ENCODE data around the gene MTUS2. TPM values are rescaled to one million over a fixed set of nuclear protein-coding genes. Genes with fewer than 3 reads are reported as not detected.

The MTUS2 gene
- total RNA-seq, 2 donors from 2014 or later, result 0.02 TPM; not detected in 1

DNA sequence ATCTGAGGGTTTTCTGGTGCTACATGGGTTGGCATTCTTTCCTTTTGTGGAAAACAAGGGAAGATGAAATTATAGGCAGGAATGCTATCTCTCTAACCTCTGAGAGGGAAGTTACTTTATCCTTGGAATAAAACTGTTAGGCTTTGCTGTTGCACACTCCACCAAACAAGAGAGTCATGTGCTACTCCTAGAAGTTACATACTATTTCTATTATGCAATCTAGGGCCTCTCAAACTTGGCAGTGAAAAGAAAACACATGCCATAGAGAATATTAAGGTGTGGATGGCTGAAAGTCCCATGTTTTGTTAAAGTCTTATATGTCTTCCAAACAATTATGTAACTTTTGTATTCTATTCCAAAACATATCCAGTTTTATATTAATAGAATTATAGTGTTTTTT lies 407.4 kb downstream of the MTUS2 start:
- DNase-seq (no peak), ATAC-seq (replicated peaks in 1 of 2) (no peak)
- H3K27me3 Mint-ChIP-seq (ENCODE audit: low read depth), result no peaks in the 10 kb centered on the region
- no peaks in the 10 kb centered on the region for H3K36me3 Mint-ChIP-seq (ENCODE audit: insufficient read depth in 2 of 2)
- no peak overlapping the region for H3K4me3 Mint-ChIP-seq
- no peaks in the 10 kb centered on the region for H3K4me1 Mint-ChIP-seq (ENCODE audit: low read depth)
- no peak overlapping the region for H3K27ac Mint-ChIP-seq
- H3K9me3 Mint-ChIP-seq, result no peaks in the 10 kb centered on the region

DNA sequence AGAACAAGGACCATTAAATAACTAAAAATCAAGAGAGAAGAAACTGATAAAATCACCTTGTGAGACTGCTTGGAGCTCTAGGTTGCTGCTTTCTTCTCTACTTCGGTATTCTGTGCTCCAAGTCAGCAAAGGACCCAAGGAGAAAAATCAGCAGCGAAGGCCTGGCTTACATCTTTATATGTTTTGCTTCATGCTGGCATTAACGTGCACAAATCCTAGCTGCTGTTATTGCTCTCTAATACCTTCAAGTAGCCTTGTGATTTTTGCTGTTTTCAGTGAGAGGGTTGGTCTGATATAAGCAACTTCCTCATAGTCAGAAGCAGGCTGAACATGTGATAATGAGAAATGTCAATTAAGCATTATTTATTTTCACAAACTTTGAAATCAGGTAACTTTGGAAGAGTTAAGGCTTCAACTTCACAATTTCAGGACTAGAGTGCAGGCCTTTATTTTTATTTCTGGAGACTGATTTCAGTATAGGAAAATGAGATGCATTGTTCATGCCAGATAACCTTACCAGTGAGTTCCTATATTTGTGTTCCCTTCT lies 410.2 kb downstream of the MTUS2 start:
- no peaks in the 10 kb centered on the region for H3K9me3 Mint-ChIP-seq
- DNase-seq (no peak), ATAC-seq (replicated peaks in 1 of 2) (no peak)
- no peaks in the 10 kb centered on the region for H3K4me1 Mint-ChIP-seq (ENCODE audit: low read depth)
- no peaks in the 10 kb centered on the region for H3K27me3 Mint-ChIP-seq (ENCODE audit: low read depth)
- no peak overlapping the region for H3K27ac Mint-ChIP-seq
- H3K4me3 Mint-ChIP-seq, result no peak overlapping the region
- H3K36me3 Mint-ChIP-seq (ENCODE audit: insufficient read depth in 2 of 2), result no peaks in the 10 kb centered on the region

DNA sequence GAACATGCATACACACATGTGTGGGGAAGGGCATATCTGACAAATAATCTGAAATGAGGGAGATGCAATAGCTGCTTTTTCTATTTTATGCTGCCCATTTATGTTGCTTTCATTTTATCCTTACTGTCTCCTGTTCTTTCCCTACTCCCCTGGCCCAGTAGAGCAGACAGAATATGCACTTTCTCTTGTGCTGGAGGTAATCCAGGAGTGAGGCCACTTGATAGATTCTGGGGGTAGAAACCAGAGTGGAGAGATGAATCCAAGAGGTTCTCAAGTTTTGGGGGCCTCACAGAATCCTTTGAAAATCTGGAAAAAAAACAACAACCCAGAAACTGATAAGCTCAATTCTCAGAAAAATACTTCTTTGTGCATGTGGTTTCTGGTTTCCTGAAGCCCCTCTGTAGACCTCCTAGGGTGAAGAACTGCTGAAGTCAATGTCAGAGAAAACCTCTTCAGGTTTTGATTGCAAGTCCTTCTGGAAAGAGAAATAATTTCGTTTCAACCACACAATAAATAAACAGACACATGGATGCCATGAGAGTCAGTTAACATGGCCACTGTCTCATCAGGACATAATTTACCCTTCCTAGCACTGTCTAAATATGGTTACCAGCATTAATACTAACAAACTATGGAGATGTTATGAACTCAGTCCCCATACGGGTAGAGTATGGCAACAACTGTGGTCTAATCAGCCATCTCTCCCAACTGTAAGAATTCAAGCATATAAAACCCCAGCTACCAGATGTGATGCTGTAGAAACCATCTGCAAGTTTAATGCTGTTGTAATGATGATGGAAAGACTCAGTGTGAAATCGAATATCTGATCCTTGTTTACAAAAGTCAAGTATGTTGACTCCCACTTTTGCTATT lies 419.8 kb downstream of the MTUS2 start:
- Mint-ChIP-seq H3K36me3 (ENCODE audit: insufficient read depth in 2 of 2) (no peaks in the 10 kb centered on the region), H3K4me3 (no peak overlapping the region), H3K9me3 (peaks cover 0 to 10% of the 10 kb centered on the region in 2 donors), H3K27me3 (ENCODE audit: low read depth) (no peaks in the 10 kb centered on the region), H3K27ac (no peak overlapping the region), H3K4me1 (ENCODE audit: low read depth) (no peaks in the 10 kb centered on the region)
- DNase-seq (no peak), ATAC-seq (replicated peaks in 1 of 2) (no peak)

DNA sequence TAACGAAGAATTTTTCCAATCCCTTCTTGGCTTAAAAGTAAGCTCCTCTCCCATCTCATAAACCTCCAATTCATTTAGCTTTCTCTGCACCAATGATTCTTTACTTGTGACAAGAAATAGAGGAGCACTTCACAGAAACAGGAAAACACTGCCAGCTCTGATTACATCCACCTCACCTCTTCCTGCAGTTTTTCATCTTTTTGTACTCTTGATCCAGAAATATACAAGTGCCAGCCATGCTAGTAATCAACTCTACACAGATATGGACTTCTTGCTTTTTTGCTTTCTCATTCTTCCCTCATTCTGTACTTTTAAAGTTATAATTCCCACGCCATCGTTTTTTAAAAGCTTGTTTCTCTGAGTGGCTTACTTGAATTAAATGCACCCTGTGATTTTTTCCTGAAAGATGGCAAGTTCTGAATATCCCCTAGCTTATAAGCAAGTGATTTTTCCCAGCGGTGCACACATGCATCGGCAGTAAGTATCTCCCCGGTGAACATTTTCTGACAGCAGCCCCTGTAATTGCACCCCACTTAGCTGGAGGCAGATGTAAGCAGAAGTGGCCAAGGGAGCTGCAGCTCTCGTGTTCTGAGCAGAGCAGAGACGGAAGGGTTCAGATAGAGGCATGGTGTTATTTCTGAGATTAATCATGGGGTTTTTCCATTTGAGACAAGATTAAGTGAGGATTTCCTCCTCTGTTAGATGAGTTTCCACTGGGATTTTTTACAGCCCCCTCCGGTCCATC lies 434.7 kb downstream of the MTUS2 start:
- Mint-ChIP-seq H3K36me3 (ENCODE audit: insufficient read depth in 2 of 2) (no peaks in the 10 kb centered on the region), H3K27me3 (ENCODE audit: low read depth) (peaks cover 13% of the 10 kb centered on the region), H3K4me3 (no peak overlapping the region), H3K9me3 (no peaks in the 10 kb centered on the region), H3K27ac (no peak overlapping the region), H3K4me1 (ENCODE audit: low read depth) (no peaks in the 10 kb centered on the region)
- no peak for ATAC-seq (replicated peaks in 1 of 2)
- DNase-seq, result no peak

DNA sequence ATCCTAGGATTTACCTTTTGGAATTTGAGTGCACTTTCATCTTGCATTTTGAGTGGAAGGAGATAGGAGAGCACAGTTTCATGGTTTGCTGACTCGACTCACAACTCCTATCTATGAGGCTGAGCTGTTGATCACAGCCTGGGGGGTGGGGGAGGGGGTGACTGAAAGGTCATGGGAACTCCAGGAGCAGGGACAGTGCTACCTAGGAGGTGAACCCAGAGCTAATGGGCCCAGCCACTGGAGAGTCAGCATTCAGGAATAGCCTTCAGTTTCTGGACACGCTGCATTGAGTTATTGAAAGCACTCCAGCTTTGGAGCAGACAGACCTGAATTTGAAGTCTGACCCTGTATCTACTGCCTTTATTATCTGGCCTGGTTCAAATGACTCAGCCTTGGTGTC lies 435.4 kb downstream of the MTUS2 start:
- DNase-seq (no peak), ATAC-seq (replicated peaks in 1 of 2) (no peak)
- Mint-ChIP-seq H3K4me3 (no peak overlapping the region), H3K4me1 (ENCODE audit: low read depth) (no peaks in the 10 kb centered on the region), H3K27me3 (ENCODE audit: low read depth) (peaks cover 13% of the 10 kb centered on the region), H3K36me3 (ENCODE audit: insufficient read depth in 2 of 2) (no peaks in the 10 kb centered on the region), H3K27ac (no peak overlapping the region), H3K9me3 (no peaks in the 10 kb centered on the region)

DNA sequence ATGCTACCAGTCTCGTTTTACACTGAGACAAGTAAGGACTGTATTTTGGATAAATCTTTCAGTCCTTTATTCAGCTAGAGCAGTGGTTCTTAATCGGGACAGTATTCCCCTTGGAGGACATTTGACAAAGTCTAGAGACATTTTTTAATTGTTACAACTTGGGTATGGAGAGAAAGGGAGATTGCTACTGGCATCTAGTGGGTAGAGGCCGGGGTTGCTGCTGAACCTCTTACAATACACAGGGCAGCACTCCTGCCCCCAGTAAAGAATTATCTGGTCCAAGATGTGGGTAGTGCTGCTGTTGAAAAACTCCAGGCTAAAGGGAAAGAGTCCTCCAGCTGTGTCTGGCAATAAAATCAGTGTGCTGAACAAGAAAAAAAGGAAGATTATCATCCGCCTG lies 440.5 kb downstream of the MTUS2 start:
- DNase-seq, result no peak
- peaks cover 6% of the 10 kb centered on the region for H3K27me3 Mint-ChIP-seq (ENCODE audit: low read depth)
- peaks cover 0 to 2% of the 10 kb centered on the region in 2 donors for H3K9me3 Mint-ChIP-seq
- H3K4me3 Mint-ChIP-seq, result no peak overlapping the region
- no peak for ATAC-seq (replicated peaks in 1 of 2)
- no peaks in the 10 kb centered on the region for H3K4me1 Mint-ChIP-seq (ENCODE audit: low read depth)
- no peak overlapping the region for H3K27ac Mint-ChIP-seq
- H3K36me3 Mint-ChIP-seq (ENCODE audit: insufficient read depth in 2 of 2), result no peaks in the 10 kb centered on the region

DNA sequence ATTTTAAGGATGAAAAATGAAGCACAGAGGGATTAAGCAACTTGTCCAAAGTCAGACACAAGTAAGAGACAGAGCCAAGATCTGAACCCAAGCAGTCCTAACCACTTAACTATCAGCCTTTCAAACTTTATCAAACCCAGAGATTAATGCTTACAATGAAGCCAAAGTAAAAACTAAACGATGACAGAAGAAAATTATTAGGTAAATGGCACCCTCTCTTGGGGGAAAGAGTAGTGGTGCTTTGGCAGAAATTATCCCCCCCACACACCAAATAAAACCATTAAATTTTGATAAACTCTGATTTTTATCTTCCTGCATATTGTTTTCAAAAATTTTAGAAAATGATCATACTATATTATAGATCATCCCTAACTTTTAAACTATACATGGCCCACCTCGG lies 446.1 kb downstream of the MTUS2 start:
- ATAC-seq (replicated peaks in 1 of 2), result no peak
- Mint-ChIP-seq H3K9me3 (peaks cover 0 to 2% of the 10 kb centered on the region in 2 donors), H3K36me3 (ENCODE audit: insufficient read depth in 2 of 2) (peaks cover 0 to 2% of the 10 kb centered on the region in 2 donors), H3K27me3 (ENCODE audit: low read depth) (no peaks in the 10 kb centered on the region), H3K4me1 (ENCODE audit: low read depth) (no peaks in the 10 kb centered on the region), H3K4me3 (no peak overlapping the region), H3K27ac (no peak overlapping the region)
- no peak for DNase-seq

DNA sequence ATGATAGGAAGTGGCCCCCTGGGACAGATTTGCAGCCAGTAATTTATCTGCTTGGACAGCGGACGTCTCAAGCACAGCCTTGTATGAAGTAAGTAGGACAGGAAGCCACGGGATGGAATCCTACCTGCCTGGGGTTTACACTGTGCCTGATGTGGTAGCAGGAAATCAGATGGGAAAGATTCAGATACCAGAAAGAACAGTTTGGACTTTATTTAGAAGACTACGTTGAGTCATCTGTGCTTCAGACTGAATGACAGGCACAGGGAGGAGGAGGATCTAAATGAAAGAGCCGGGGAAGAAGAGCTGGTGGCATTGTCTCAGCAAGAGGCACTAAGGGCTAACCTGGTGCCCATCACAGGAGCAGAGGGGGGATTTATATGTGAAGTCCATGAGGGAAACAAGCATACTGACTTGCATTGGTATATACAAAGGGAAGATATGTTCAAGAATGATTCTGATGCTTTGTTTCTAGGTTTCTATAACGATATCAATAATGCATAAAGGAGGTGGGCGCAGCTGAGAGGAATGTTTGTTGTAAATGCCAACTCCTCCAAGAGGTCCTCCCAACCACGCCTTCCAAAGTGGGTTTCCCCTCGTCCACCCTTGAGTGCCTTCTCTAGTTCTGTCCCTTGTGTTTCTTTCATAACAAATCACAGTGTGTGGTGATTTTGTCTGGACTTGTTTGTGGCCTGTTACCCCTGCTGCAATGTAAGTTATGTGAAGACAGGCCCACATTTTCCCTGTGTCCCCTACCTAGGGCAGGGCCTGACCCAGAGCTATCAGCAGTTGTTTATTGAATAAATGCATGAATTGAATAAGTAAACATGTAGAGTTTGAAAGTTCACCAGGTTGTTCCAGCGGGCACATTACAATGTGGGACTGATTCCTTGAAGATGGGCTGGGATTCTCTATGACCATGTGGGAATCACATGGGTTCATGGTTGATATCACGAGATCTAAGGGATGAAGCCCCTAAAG lies 446.9 kb downstream of the MTUS2 start:
- Mint-ChIP-seq H3K27me3 (ENCODE audit: low read depth) (no peaks in the 10 kb centered on the region), H3K9me3 (peaks cover 0 to 2% of the 10 kb centered on the region in 2 donors), H3K4me3 (no peak overlapping the region), H3K4me1 (ENCODE audit: low read depth) (no peaks in the 10 kb centered on the region), H3K27ac (no peak overlapping the region), H3K36me3 (ENCODE audit: insufficient read depth in 2 of 2) (peaks cover 0 to 2% of the 10 kb centered on the region in 2 donors)
- ATAC-seq (replicated peaks in 1 of 2), result no peak
- DNase-seq, result no peak

DNA sequence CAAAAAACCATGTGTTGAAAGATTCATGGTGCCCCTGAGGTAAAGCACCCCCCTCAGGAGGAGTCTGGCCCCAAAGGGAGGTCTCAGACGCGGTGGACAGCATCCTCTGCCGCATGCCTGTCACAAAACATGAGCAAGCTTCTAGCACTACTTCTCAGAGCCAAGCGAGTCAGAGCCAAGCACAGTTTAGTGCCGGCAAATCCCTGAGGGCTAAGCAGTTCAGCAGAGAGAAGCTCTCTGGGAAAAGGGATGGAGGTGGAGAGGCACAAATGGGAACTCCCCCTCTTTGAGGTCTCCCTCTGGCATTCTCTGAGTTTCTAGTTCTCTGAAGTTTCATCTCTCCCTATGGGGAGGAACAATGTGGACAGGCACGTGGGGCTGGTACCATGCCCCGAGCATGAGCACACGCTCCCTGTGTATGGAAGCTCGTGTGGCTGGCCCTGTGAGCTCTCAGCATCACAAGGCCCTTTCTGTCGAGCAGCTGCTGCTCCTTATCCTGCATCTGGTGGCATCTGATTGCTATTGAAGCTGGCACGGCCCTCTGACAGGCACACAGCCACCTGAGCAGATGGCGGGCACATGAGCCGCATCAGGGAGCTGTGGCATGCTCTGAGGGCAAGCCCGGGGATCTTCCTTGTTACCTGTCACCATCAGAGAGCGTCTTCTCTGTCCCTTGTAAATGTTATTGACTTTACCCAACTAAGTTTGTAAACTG lies 450.3 kb downstream of the MTUS2 start:
- Mint-ChIP-seq H3K4me3 (no peak overlapping the region), H3K27ac (no peak overlapping the region), H3K4me1 (ENCODE audit: low read depth) (no peaks in the 10 kb centered on the region), H3K36me3 (ENCODE audit: insufficient read depth in 2 of 2) (peaks cover 0 to 2% of the 10 kb centered on the region in 2 donors), H3K9me3 (no peaks in the 10 kb centered on the region), H3K27me3 (ENCODE audit: low read depth) (no peaks in the 10 kb centered on the region)
- ATAC-seq (replicated peaks in 1 of 2) (no peak), DNase-seq (no peak)

DNA sequence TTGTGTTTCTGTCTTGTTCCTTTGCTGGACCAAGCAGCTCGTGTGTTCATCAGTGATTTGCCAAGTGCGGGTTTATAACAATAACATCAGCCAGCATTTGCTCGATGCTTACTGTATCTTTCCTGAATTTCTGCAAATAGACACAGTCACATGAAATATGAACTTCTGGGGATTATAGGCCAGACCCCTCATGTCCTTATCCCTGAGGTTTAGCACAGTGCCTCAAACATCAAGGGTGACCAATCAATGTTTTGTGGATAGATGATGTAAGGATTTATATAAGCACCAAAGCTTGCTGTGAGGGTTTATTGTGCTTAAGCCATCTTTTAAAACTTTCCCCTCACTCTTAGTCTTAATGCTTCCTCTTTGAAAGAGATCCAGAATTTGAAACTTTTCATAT lies 451.5 kb downstream of the MTUS2 start:
- peaks cover 0 to 2% of the 10 kb centered on the region in 2 donors for H3K36me3 Mint-ChIP-seq (ENCODE audit: insufficient read depth in 2 of 2)
- no peaks in the 10 kb centered on the region for H3K4me1 Mint-ChIP-seq (ENCODE audit: low read depth)
- no peaks in the 10 kb centered on the region for H3K27me3 Mint-ChIP-seq (ENCODE audit: low read depth)
- peaks cover 0 to 2% of the 10 kb centered on the region in 2 donors for H3K9me3 Mint-ChIP-seq
- DNase-seq (no peak), ATAC-seq (replicated peaks in 1 of 2) (no peak)
- no peak overlapping the region for H3K27ac Mint-ChIP-seq
- no peak overlapping the region for H3K4me3 Mint-ChIP-seq

DNA sequence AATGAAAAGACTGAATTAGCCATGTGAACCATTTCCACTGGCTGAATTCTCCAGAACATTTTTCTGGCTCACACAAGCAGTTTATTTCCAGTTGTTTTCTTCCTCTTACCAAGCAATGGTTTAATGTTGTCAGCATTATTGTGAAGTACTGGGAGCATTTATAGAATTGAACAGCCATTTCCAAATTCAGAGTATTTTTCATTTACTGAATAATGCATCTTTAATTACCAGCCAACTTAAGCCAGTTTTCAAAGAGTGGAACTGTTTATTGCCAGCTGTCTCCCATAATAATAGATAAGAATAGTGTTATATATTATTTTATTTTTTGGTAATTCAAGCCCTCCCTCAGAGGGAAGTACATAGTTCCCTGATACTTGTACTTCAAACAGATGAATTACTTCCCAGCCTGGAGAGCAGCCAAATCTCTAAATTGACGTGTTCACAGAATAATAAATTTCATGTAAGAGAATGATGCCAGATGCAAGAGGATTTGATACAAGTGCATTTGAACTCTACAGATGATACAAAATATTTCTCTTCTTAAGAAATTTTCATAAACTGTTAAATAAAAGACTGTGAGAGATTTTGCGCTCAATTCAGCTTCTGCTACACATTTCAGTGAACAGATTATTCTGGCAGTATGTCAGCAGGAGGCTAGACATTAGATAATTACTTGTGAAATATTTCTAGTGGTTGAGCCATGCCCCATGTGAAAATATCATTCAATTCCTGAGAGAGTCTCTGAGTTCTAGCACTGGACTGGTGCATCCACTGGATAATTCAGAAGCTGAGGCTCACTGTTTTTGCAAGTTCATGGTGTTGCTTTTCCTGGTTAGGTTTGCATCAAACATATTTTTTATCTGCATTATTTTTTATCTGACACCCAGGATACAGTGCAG lies 459.5 kb downstream of the MTUS2 start:
- peaks cover 4% of the 10 kb centered on the region for H3K27me3 Mint-ChIP-seq (ENCODE audit: low read depth)
- no peak overlapping the region for H3K27ac Mint-ChIP-seq
- H3K4me3 Mint-ChIP-seq, result no peak overlapping the region
- DNase-seq (no peak), ATAC-seq (replicated peaks in 1 of 2) (no peak)
- no peaks in the 10 kb centered on the region for H3K36me3 Mint-ChIP-seq (ENCODE audit: insufficient read depth in 2 of 2)
- peaks cover 0 to 3% of the 10 kb centered on the region in 2 donors for H3K9me3 Mint-ChIP-seq
- no peaks in the 10 kb centered on the region for H3K4me1 Mint-ChIP-seq (ENCODE audit: low read depth)

All from activated T-cell treated with anti-CD3 and anti-CD28 coated beads, Interleukin-2, amount 50 U/mL, for 72 hours (primary cell).